ENCODE results near the gene WNT3A.

The WNT3A gene

GRCh38 chr1:228005511-228006033 is 1.2 kb upstream of the WNT3A start (continued):
- TF ChIP-seq, protein P1, sequence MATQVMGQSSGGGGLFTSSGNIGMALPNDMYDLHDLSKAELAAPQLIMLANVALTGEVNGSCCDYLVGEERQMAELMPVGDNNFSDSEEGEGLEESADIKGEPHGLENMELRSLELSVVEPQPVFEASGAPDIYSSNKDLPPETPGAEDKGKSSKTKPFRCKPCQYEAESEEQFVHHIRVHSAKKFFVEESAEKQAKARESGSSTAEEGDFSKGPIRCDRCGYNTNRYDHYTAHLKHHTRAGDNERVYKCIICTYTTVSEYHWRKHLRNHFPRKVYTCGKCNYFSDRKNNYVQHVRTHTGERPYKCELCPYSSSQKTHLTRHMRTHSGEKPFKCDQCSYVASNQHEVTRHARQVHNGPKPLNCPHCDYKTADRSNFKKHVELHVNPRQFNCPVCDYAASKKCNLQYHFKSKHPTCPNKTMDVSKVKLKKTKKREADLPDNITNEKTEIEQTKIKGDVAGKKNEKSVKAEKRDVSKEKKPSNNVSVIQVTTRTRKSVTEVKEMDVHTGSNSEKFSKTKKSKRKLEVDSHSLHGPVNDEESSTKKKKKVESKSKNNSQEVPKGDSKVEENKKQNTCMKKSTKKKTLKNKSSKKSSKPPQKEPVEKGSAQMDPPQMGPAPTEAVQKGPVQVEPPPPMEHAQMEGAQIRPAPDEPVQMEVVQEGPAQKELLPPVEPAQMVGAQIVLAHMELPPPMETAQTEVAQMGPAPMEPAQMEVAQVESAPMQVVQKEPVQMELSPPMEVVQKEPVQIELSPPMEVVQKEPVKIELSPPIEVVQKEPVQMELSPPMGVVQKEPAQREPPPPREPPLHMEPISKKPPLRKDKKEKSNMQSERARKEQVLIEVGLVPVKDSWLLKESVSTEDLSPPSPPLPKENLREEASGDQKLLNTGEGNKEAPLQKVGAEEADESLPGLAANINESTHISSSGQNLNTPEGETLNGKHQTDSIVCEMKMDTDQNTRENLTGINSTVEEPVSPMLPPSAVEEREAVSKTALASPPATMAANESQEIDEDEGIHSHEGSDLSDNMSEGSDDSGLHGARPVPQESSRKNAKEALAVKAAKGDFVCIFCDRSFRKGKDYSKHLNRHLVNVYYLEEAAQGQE (tag by site-specific recombination; IDR thresholded peaks at IDR 0.05) = no peak
- TF ChIP-seq ZNF133 (tag by site-specific recombination; IDR thresholded peaks at IDR 0.05) (no peak), BCL11B (tag by site-specific recombination; IDR thresholded peaks at IDR 0.05; ENCODE audit: low read depth) (no peak), ZNF571 (tag by site-specific recombination; IDR thresholded peaks at IDR 0.05) (no peak)
- TF ChIP-seq, protein P2, sequence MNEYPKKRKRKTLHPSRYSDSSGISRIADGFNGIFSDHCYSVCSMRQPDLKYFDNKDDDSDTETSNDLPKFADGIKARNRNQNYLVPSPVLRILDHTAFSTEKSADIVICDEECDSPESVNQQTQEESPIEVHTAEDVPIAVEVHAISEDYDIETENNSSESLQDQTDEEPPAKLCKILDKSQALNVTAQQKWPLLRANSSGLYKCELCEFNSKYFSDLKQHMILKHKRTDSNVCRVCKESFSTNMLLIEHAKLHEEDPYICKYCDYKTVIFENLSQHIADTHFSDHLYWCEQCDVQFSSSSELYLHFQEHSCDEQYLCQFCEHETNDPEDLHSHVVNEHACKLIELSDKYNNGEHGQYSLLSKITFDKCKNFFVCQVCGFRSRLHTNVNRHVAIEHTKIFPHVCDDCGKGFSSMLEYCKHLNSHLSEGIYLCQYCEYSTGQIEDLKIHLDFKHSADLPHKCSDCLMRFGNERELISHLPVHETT (tag by site-specific recombination; IDR thresholded peaks at IDR 0.05) = no peak

GRCh38 chr1:228006034-228006785 is 588 bp upstream of the WNT3A start:
- Histone ChIP-seq H3K36me3 (ENCODE audit: control insufficient read depth in 2 of 2, insufficient read depth in 1 of 2, low read length in 2 of 2) (no peaks in the 10 kb centered on the region), H3K9me3 (ENCODE audit: control insufficient read depth, insufficient read depth, low read depth, low read length) (no peaks in the 10 kb centered on the region), H3K4me3 (ENCODE audit: low read depth, low read length) (peak overlapping the region; percentile 21), H3K4me1 (ENCODE audit: control insufficient read depth, insufficient read depth, low read length) (peaks cover 4% of the 10 kb centered on the region), H3K27ac (ENCODE audit: extremely low read depth, low read depth, low read length) (no peak overlapping the region; the same call in 1 of the 2 replicates)
- CTCF ChIA-PET = interaction anchor here (0.5 to 3.5 kb wide), 13 partner anchors 9 to 1403 kb away, joined by 3 to 16 read pairs (median 4); no protein-coding TSS in a partner anchor
- POLR2A ChIA-PET = interaction anchor here (1.5 kb wide), 1 partner anchor 76 kb away, joined by 8 read pairs; the partner anchor contains the start of gene ARF1
- TF ChIP-seq, protein P3, sequence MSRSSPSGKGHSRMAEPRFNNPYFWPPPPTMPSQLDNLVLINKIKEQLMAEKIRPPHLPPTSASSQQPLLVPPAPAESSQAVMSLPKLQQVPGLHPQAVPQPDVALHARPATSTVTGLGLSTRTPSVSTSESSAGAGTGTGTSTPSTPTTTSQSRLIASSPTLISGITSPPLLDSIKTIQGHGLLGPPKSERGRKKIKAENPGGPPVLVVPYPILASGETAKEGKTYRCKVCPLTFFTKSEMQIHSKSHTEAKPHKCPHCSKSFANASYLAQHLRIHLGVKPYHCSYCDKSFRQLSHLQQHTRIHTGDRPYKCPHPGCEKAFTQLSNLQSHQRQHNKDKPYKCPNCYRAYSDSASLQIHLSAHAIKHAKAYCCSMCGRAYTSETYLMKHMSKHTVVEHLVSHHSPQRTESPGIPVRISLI (tag by site-specific recombination; IDR thresholded peaks at IDR 0.05) = no peak
- TF ChIP-seq ZNF677 (tag by site-specific recombination; IDR thresholded peaks at IDR 0.05) (no peak), ZNF423 (tag by site-specific recombination; IDR thresholded peaks at IDR 0.05) (no peak), ZNF239 (tag by site-specific recombination; IDR thresholded peaks at IDR 0.05) (no peak), TCF7L2 (IDR thresholded peaks at IDR 0.05; ENCODE audit: borderline replicate concordance, low read depth, low read length) (no peak), ZNF311 (tag by site-specific recombination; IDR thresholded peaks at IDR 0.05; ENCODE audit: borderline replicate concordance) (no peak), ZNF335 (tag by site-specific recombination; conservative IDR thresholded peaks at IDR 0.05) (0 out of 2 replicates have a peak, but pooled peaks have one; percentile 9), ZBTB11 (tag by site-specific recombination; conservative IDR thresholded peaks at IDR 0.05; ENCODE audit: low read depth) (no peak), ZNF416 (tag by site-specific recombination; IDR thresholded peaks at IDR 0.05) (no peak), ZNF202 (tag by site-specific recombination; IDR thresholded peaks at IDR 0.05; ENCODE audit: borderline replicate concordance) (no peak), SCRT1 (tag by site-specific recombination; IDR thresholded peaks at IDR 0.05; ENCODE audit: borderline replicate concordance) (no peak), GLIS1 (tag by site-specific recombination; IDR thresholded peaks at IDR 0.05) (peak; percentile 27; the same call in 1 of the 2 replicates), ZBTB26 (tag by site-specific recombination; optimal IDR thresholded peaks at IDR 0.05) (peak; percentile 7), ZSCAN16 (tag by site-specific recombination; IDR thresholded peaks at IDR 0.05) (no peak), ZNF394 (tag by site-specific recombination; IDR thresholded peaks at IDR 0.05; ENCODE audit: borderline replicate concordance) (no peak), ZNF596 (tag by site-specific recombination; IDR thresholded peaks at IDR 0.05) (no peak), ZBTB20 (tag by site-specific recombination; IDR thresholded peaks at IDR 0.05) (peak; percentile 39)
- TF ChIP-seq, protein P4, sequence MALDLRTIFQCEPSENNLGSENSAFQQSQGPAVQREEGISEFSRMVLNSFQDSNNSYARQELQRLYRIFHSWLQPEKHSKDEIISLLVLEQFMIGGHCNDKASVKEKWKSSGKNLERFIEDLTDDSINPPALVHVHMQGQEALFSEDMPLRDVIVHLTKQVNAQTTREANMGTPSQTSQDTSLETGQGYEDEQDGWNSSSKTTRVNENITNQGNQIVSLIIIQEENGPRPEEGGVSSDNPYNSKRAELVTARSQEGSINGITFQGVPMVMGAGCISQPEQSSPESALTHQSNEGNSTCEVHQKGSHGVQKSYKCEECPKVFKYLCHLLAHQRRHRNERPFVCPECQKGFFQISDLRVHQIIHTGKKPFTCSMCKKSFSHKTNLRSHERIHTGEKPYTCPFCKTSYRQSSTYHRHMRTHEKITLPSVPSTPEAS (tag by site-specific recombination; IDR thresholded peaks at IDR 0.05) = no peak
